GM13977 (cell line): ENCODE results near the gene AKR1D1.

Source experiments
- DNase-seq: peaks from one replicate; pipeline ENCODE4 v3.0.0; 2012; ENCODE audit warnings: low spot score
- CTCF ChIP-seq: IDR thresholded peaks from 2 replicates; pipeline ENCODE4 v1.5.1; 2012; ENCODE audit warnings: mild to moderate bottlenecking, control low read depth; ENCODE audit not compliant: insufficient read depth; ENCODE audit errors: extremely low read depth, missing control alignments
- in situ Hi-C: fragments of 300-500 bp; cut with MboI; formaldehyde crosslinking; loops from one replicate; pipeline ENCODE4 v1.12.0; 2022; ENCODE audit warnings: low sequenced_read_pairs, low pct_unique_long_range_greater_than_20kb, mixed read lengths, inconsistent platforms; ENCODE audit not compliant: unreplicated experiment

AKR1D1 gene

GRCh38 chr7:138151731-138152577 lies 75.7 kb downstream of the AKR1D1 start:
- no peak for DNase-seq
- TF ChIP-seq CTCF, result no peak
- in situ Hi-C loops, result loop anchor here (25.0 kb wide), 1 partner anchor 585 kb away; no protein-coding TSS in a partner anchor

GRCh38 chr7:138154661-138155060 lies 78.4 kb downstream of the AKR1D1 start:
- in situ Hi-C loops, result loop anchor here (25.0 kb wide), 1 partner anchor 583 kb away; no protein-coding TSS in a partner anchor
- no peak for DNase-seq
- TF ChIP-seq CTCF, result no peak

GRCh38 chr7:138157702-138158101 lies 81.4 kb downstream of the AKR1D1 start:
- no peak for DNase-seq
- TF ChIP-seq CTCF, result no peak
- in situ Hi-C loops, result loop anchor here (25.0 kb wide), 1 partner anchor 580 kb away; no protein-coding TSS in a partner anchor

GRCh38 chr7:138158739-138159528 lies 82.7 kb downstream of the AKR1D1 start:
- no peak for DNase-seq
- TF ChIP-seq CTCF, result no peak
- in situ Hi-C loops, result loop anchor here (25.0 kb wide), 1 partner anchor 578 kb away; no protein-coding TSS in a partner anchor

GRCh38 chr7:138161600-138162081 lies 85.4 kb downstream of the AKR1D1 start:
- TF ChIP-seq CTCF, result peak; percentile 77
- in situ Hi-C loops, result loop anchor here (25.0 kb wide), 1 partner anchor 576 kb away; no protein-coding TSS in a partner anchor
- peak; percentile 90 for DNase-seq

- in situ Hi-C loops, result loop anchor here (25.0 kb wide), 1 partner anchor 575 kb away; no protein-coding TSS in a partner anchor
- no peak for DNase-seq
- no peak for TF ChIP-seq CTCF
These were observed 86.0 kb downstream of the AKR1D1 start for GRCh38 chr7:138162236-138162635.
